ENCODE data around the gene LRRC7.

Gene LRRC7

GRCh38 chr1:69765951-69766350 is 198.2 kb downstream of the LRRC7 start:
- in situ Hi-C loops (cut with MboI; ENCODE audit: low sequenced_read_pairs), result no loop called here

DNA sequence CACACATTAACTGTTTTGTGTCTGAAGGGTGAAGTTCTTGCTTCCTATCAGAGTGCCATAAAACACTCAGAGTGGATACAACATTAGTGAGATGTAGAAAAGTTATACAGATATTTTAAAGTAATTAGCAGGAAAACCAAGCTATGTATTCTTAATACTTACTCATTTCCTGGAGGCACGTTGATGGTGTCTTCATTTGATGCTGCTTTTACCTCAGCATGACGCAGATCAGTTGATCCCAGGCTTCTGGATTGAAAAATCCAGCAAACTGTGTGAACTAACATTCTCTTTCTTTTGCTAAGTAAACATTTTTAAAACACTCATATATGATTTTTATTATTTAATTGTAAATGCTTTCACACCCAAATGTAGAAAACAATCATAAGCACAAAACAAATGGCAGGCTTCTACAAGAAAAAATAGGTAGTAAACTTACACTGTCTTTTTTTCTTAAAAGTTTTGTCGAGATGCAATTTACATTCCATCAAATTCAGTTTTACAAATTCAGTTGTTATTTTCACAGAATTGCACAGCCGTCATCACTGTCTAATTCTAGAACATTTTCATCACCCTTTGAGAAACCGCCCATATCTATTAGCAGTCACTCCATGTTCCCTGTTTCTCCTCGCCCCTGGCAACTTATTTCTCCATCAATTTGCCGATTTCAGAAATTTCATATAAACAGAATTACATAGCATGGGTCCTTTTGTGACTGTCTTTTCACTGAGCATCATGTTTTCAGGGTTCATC is 198.9 kb downstream of the LRRC7 start:
- in situ Hi-C loops (cut with MboI; ENCODE audit: low sequenced_read_pairs), result no loop called here

DNA sequence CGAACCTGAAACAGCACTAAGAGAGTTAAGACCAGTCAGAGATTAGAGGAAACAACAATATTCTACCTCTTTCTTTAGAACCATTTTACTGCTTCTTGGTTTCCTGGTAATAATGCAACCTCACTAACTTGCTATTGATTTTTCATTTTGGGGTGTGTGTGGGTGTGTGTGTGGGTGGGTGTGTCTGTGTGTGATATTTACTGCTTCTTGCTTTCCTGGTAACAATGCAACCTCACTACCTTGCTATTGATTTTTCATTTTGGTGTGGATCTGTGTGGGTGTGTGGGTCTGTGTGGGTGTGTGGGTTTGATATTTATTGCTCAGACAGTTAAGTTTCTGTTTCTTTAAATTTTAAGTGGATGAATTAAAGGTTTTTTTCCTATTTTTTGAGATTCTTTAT is 208.8 kb downstream of the LRRC7 start:
- in situ Hi-C loops (cut with MboI; ENCODE audit: low sequenced_read_pairs), result no loop called here

DNA sequence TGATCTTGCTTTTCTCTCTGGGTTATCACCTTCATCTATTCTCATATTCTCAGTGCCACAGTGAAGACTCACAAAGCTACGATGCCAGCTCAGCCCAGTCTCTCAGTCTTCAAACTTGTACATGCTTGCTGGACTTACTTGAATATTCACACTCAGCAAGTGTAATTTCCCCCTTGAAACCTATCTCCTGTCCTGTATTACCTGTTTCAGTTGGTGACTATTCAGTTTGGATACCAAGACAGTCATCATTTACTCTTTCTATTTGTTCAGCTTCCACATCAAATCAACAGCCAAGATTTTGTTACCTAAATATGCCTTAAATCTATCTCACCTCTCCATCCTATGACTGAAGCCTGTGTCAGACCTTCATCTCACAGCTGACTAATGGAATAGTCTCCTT is 209.7 kb downstream of the LRRC7 start:
- in situ Hi-C loops (cut with MboI; ENCODE audit: low sequenced_read_pairs), result no loop called here

DNA sequence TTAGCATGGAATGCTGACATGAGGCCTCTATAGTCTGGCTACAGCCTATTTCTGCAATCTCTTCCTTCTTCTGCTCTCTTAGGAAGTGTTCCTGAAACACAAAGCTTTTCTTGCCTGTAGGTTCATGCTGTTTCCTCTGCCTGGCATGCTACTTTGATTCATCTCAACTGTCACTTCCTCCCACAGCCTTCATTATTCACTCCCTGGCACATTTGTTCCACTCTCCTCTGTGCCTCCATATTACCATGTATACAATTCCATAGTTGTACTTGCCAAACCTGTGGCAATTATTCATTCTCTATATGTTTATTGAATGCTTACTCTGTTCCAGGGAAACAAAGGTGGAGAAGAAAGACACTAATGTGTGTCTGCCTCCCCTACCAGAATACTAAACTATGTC is 210.2 kb downstream of the LRRC7 start:
- in situ Hi-C loops (cut with MboI; ENCODE audit: low sequenced_read_pairs), result no loop called here

DNA sequence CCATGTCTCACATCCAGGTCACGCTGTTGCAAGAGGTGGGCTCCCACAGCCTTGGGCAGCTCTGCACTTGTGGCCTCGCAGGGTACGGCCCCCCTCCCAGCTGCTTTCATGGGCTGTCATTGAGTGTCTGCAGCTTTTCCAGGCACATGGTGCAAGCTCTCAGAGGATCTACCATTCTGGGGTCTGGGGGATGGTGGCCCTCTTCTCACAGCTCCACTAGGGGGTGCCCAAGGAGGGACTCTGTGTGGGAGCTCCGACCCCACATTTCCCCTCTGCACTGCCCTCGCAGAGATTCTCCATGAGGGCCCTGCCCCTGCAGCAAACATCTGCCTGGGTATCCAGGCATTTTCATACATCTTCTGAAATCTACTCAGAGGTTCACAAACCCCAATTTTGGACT is 219.4 kb downstream of the LRRC7 start:
- in situ Hi-C loops (cut with MboI; ENCODE audit: low sequenced_read_pairs), result no loop called here

DNA sequence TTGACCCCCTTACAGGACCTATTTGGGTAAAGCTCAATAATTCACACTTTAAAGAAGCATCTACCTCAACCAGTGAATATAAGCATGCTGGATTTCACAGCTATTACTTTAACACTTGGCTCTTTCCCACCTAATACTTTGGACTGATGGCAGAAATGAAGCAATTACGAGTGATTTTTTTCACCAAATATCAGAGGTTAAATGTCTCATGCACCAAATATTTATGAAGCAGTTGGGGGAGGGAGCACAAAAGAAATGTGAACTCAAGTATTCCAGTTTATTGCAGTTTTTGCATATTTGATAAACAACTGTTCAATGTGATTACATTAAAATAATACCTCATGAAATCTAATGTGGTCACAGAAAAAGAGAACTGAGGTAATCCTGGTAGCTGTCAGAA is 223.6 kb downstream of the LRRC7 start:
- in situ Hi-C loops (cut with MboI; ENCODE audit: low sequenced_read_pairs), result no loop called here

- in situ Hi-C loops (cut with MboI; ENCODE audit: low sequenced_read_pairs), result no loop called here
Measured at GRCh38 chr1:69794831-69795230, 227.1 kb downstream of the LRRC7 start.

- in situ Hi-C loops (cut with MboI; ENCODE audit: low sequenced_read_pairs), result no loop called here
Measured at GRCh38 chr1:69814926-69815325, 247.2 kb downstream of the LRRC7 start.

- in situ Hi-C loops (cut with MboI; ENCODE audit: low sequenced_read_pairs), result no loop called here
Measured at GRCh38 chr1:69824932-69825331, 257.2 kb downstream of the LRRC7 start.

- in situ Hi-C loops (cut with MboI; ENCODE audit: low sequenced_read_pairs), result no loop called here
Measured at GRCh38 chr1:69827732-69828131, 260.0 kb downstream of the LRRC7 start.

DNA sequence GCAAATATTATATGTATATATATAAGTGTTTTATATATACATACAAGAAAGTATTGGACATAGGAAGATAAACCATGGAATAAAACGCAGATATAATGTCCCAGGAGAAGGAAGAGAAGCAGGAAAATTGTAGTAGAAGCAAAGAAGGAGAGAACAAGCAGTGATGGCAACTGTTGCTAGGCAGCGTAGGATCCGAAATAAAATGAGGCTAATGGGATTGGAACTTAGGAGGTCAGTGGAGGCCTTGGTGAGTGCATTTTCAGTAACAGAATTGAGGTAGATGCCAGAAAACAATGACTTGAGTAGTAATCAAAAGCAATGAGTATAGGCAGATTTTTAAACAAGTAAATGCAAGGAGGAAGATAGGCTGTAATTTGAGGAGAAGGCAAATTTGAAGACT is 265.8 kb downstream of the LRRC7 start:
- in situ Hi-C loops (cut with MboI; ENCODE audit: low sequenced_read_pairs), result no loop called here

DNA sequence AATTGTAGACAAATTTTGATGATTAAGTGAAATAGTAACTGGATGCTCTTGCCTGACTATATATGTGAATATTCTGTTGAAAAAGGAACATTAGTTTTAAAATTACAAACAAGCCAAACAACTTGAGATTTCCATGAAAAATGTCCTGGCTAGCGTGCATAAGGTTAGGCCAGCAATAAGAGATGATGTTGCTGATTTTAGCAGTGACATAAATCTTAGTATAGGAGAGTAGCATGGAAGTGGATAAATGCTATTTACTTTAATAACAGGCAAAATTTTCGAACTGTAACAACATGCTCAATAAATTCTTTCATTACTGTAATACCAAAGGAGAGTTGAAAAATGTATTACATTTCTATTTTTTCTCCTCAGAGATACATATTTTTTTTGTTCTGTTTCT is 266.6 kb downstream of the LRRC7 start:
- in situ Hi-C loops (cut with MboI; ENCODE audit: low sequenced_read_pairs), result no loop called here

GRCh38 chr1:69835955-69836354 is 268.2 kb downstream of the LRRC7 start:
- in situ Hi-C loops (cut with MboI; ENCODE audit: low sequenced_read_pairs), result no loop called here

DNA sequence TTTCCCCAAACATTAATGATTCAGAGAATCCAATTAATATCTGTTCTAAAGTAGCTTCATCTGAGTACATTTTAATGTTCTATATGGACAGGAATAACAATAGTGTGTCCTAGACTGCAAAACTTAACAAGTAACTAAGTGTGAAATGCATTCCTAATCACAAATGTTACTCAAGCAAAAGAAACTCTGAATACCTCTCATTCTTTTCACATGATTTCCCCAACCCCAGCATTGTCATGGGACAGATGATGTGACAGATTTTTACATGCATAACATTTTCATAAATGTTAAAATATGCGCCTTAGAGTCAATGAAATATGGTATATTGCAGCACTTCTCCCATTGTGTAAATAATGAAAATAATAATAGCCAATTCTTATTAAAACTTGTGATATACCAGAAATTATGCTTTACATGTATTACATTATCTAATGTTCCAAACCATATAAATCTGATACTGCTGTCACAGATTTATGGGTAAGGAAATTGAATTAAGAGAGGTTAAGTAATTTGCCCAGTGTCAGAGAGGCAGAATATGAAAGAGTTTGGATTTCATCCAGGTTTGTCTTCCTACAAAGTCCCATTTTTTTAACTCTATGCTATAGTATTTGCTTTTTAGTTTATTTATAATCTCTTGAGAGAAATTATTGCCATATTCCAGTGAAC is 269.4 kb downstream of the LRRC7 start:
- in situ Hi-C loops (cut with MboI; ENCODE audit: low sequenced_read_pairs), result no loop called here

DNA sequence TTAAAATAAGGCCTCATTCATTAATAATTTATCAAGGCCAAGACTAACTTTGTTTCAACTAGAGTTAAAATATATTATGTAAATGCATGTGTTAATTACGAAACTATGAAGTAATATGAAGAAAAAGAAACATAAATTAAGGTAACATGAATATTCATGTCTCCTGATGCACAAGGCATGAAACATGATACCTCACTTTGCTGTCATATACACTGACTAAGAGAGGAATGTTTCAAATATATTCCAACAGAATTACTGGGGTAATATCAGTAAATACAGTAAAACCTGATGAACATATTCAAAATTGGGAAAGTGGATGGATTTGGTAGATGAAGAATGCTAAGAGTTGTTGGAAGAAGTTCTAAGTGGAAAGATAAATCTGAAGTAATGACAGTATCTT is 274.6 kb downstream of the LRRC7 start:
- in situ Hi-C loops (cut with MboI; ENCODE audit: low sequenced_read_pairs), result no loop called here

DNA sequence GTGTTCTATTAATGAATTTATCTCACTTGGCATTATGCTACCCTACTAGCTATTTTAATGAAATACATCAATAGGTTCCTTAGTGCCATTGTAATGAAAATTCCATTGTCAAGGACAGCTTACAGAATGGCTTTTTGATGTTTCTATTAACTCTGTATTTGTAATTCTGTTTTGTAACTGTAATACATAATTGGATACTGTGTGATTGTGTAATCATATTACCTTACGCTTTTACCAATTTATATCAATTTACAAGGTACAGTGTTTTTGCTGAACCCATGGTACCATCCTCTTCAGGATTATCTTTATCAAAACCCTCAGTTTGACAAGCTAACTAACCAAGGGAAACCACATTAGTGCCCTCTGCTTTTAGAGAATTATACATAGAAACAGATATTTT is 277.9 kb downstream of the LRRC7 start:
- in situ Hi-C loops (cut with MboI; ENCODE audit: low sequenced_read_pairs), result no loop called here

- in situ Hi-C loops (cut with MboI; ENCODE audit: low sequenced_read_pairs), result no loop called here
Measured at GRCh38 chr1:69846267-69846666, 278.5 kb downstream of the LRRC7 start.

DNA sequence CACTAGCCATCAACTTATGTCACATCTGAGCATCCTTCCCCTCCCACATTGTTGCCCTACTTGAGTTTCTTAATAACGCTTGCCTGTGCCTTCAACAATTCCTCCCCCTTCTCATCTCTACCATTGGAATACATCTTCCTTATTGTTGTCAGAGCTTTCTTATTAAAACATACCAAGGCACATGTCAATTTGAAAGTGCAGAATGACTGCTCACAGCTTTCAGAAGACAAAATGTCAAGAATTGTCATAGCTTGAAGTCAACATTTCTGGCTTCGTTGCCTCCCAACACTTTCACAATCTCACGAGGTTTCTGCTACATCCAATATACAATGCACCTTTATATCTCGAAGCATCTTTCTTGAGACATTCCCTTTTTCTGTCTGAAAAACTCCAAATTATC is 279.9 kb downstream of the LRRC7 start:
- in situ Hi-C loops (cut with MboI; ENCODE audit: low sequenced_read_pairs), result no loop called here

DNA sequence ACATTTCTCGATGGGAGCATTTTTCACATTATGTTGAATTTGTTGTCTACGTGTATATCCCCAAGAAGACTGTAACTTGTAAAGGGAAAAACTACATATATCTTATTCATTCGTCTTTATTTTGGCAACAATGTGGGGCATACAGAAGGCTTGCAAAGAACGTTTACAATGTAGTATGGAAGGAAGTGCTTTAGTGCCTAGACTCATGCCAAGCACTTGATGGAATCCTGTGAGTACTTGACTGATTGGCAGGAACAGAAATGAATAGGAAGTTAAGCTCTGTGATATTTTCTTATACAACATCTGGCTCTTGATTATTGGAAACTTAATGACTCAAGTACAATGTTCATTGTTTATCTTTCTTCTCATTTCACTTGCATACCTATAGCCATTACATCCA is 284.4 kb downstream of the LRRC7 start:
- in situ Hi-C loops (cut with MboI; ENCODE audit: low sequenced_read_pairs), result no loop called here

DNA sequence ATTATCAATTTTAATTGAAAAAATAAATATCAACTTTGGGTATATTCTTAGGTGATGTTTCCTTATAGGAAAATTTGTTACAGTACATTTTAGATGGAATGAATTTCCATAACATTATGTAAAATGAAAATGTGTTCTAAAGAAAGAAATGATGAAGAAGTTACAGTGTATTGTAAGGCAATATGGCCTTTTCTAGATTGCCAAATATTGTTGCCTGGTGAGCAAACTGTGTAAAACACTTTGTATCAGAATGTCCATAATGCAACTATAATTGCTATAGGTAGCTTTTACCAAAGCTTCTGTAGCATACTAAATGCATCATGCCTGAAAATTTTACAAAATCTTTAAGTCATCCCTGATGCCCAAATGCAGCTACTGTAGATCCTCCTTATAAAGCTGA is 285.0 kb downstream of the LRRC7 start:
- in situ Hi-C loops (cut with MboI; ENCODE audit: low sequenced_read_pairs), result no loop called here

GRCh38 chr1:69858534-69858933 is 290.8 kb downstream of the LRRC7 start:
- in situ Hi-C loops (cut with MboI; ENCODE audit: low sequenced_read_pairs), result no loop called here

DNA sequence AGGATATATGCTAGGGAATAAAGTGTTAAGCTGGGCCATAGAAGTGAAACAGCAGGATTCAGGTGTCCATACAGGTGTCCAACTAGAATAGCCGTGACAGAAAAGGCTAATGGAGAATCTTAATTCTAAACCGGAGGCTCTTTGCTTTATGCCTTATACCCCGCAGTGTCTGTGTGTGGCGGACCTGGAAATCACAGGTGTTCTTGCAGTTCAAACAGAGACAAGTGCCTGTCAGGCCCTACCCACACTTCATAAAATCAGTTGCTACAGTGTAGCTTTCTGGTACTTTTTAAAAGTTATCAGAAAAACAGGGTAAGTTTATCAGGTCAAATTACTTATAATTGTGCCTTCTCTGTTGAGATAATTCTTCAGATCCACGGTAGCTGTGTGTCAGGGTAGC is 293.9 kb downstream of the LRRC7 start:
- in situ Hi-C loops (cut with MboI; ENCODE audit: low sequenced_read_pairs), result no loop called here
